ENCODE data around the gene ADCY4.
A peak's percentile ranks its signal among the peaks of the same experiment; 100 is the strongest.

The ADCY4 gene

DNA sequence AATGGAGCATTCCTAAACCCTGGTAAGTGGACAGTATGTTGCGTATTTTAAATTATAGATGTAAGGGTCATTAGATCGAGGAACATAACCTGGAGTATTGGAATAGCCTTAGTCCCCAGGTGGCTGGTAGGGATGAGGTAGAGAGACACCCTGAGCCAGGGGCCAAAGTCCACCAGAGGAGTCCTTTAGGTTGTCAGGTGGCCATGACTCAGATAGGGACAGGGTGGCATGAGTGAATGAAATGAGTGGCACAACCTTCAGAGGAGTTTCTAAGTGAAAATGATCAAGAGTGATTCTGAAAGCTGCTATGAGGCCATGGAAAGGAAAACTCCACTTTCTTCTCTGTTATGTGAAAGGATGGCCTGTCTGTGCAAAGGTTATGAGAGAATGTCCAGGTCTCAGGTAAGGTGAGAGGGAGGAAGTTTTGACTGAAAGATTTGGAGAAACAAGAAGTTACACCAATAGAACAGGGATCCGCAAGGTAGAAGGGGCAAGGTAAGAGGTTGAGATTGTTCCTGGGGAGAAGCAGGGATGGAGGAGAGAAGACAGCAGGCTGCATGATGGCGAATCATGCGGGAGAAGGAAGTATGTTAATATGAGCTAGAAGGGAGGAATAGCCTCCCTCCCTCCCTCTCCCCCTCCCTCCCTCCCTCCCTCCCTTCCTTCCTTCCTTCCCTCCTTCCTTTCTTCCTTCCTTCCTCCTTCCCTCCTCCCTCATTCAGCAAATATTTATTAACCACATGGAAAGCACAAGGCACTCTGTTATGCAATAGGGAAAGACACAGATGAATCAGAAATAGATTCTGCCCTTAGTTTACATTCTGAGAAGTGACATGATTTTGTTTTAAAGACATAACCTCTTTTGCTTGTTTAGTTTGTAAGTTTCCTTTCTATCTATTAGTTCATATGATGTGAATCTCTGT lies 18.9 kb upstream of the ADCY4 start:
- TF ChIP-seq TCF4 (CRISPR knock-in tag; IDR thresholded peaks at IDR 0.05; ENCODE audit: borderline replicate concordance) = no peak
- TF ChIP-seq ESRRG (CRISPR knock-in tag; IDR thresholded peaks at IDR 0.05) = no peak
- TF ChIP-seq TOX (CRISPR knock-in tag; IDR thresholded peaks at IDR 0.05; ENCODE audit: borderline replicate concordance) = no peak
- no peak for TF ChIP-seq OSR1 (CRISPR knock-in tag; IDR thresholded peaks at IDR 0.05)
- TF ChIP-seq ZNF565 (CRISPR knock-in tag; conservative IDR thresholded peaks at IDR 0.05; ENCODE audit: low read depth) = no peak
- ATAC-seq = no peak

- no peak for TF ChIP-seq ESRRG (CRISPR knock-in tag; IDR thresholded peaks at IDR 0.05)
- no peak for TF ChIP-seq ZNF70 (CRISPR knock-in tag; IDR thresholded peaks at IDR 0.05)
- TF ChIP-seq ZFP3 (CRISPR knock-in tag; IDR thresholded peaks at IDR 0.05) = no peak
- TF ChIP-seq ZNF565 (CRISPR knock-in tag; conservative IDR thresholded peaks at IDR 0.05; ENCODE audit: low read depth) = no peak
- TF ChIP-seq PATZ1 (CRISPR knock-in tag; IDR thresholded peaks at IDR 0.05; ENCODE audit: borderline replicate concordance) = no peak
- TF ChIP-seq PPARA (CRISPR knock-in tag; IDR thresholded peaks at IDR 0.05; ENCODE audit: borderline replicate concordance) = no peak
- no peak for TF ChIP-seq TOX (CRISPR knock-in tag; IDR thresholded peaks at IDR 0.05; ENCODE audit: borderline replicate concordance)
- TF ChIP-seq, protein P1, sequence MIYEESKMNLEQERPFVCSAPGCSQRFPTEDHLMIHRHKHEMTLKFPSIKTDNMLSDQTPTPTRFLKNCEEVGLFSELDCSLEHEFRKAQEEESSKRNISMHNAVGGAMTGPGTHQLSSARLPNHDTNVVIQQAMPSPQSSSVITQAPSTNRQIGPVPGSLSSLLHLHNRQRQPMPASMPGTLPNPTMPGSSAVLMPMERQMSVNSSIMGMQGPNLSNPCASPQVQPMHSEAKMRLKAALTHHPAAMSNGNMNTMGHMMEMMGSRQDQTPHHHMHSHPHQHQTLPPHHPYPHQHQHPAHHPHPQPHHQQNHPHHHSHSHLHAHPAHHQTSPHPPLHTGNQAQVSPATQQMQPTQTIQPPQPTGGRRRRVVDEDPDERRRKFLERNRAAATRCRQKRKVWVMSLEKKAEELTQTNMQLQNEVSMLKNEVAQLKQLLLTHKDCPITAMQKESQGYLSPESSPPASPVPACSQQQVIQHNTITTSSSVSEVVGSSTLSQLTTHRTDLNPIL (CRISPR knock-in tag; IDR thresholded peaks at IDR 0.05; ENCODE audit: low read depth) = no peak
- ATAC-seq = peak; percentile 84
Observed at GRCh38 chr14:24351517-24351916, 16.6 kb upstream of the ADCY4 start.

GRCh38 chr14:24349742-24350141 lies 14.9 kb upstream of the ADCY4 start:
- TF ChIP-seq ZNF8 (CRISPR knock-in tag; IDR thresholded peaks at IDR 0.05) (no peak), PPARA (CRISPR knock-in tag; IDR thresholded peaks at IDR 0.05; ENCODE audit: borderline replicate concordance) (no peak), ESRRG (CRISPR knock-in tag; IDR thresholded peaks at IDR 0.05) (no peak), POU6F1 (CRISPR knock-in tag; IDR thresholded peaks at IDR 0.05; ENCODE audit: borderline replicate concordance, low read depth) (no peak), TOX (CRISPR knock-in tag; IDR thresholded peaks at IDR 0.05; ENCODE audit: borderline replicate concordance) (no peak), SNAI2 (CRISPR knock-in tag; IDR thresholded peaks at IDR 0.05) (no peak), RARB (CRISPR knock-in tag; IDR thresholded peaks at IDR 0.05) (no peak), GLIS3 (CRISPR knock-in tag; IDR thresholded peaks at IDR 0.05) (no peak), ZNF565 (CRISPR knock-in tag; conservative IDR thresholded peaks at IDR 0.05; ENCODE audit: low read depth) (no peak), OSR1 (CRISPR knock-in tag; IDR thresholded peaks at IDR 0.05) (no peak), PATZ1 (CRISPR knock-in tag; IDR thresholded peaks at IDR 0.05; ENCODE audit: borderline replicate concordance) (no peak), ISL1 (CRISPR knock-in tag; IDR thresholded peaks at IDR 0.05) (no peak), ZFP3 (CRISPR knock-in tag; IDR thresholded peaks at IDR 0.05) (no peak), ARNTL (CRISPR knock-in tag; IDR thresholded peaks at IDR 0.05; ENCODE audit: borderline replicate concordance, low read depth) (no peak), BACH2 (CRISPR knock-in tag; IDR thresholded peaks at IDR 0.05; ENCODE audit: borderline replicate concordance) (no peak), CSDC2 (CRISPR knock-in tag; IDR thresholded peaks at IDR 0.05) (no peak)
- TF ChIP-seq, protein P2, sequence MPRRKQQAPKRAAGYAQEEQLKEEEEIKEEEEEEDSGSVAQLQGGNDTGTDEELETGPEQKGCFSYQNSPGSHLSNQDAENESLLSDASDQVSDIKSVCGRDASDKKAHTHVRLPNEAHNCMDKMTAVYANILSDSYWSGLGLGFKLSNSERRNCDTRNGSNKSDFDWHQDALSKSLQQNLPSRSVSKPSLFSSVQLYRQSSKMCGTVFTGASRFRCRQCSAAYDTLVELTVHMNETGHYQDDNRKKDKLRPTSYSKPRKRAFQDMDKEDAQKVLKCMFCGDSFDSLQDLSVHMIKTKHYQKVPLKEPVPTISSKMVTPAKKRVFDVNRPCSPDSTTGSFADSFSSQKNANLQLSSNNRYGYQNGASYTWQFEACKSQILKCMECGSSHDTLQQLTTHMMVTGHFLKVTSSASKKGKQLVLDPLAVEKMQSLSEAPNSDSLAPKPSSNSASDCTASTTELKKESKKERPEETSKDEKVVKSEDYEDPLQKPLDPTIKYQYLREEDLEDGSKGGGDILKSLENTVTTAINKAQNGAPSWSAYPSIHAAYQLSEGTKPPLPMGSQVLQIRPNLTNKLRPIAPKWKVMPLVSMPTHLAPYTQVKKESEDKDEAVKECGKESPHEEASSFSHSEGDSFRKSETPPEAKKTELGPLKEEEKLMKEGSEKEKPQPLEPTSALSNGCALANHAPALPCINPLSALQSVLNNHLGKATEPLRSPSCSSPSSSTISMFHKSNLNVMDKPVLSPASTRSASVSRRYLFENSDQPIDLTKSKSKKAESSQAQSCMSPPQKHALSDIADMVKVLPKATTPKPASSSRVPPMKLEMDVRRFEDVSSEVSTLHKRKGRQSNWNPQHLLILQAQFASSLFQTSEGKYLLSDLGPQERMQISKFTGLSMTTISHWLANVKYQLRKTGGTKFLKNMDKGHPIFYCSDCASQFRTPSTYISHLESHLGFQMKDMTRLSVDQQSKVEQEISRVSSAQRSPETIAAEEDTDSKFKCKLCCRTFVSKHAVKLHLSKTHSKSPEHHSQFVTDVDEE (CRISPR knock-in tag; IDR thresholded peaks at IDR 0.05) = no peak
- no peak for ATAC-seq

All from SK-N-SH treated with all-trans-retinoic acid at 6 μM for 48 hours (cell line).